Measurements from ENCODE around the gene PAPSS2.
"Not testable (repeated sequence)": the region's sequence is repeated elsewhere in the genome, so short reads cannot be mapped to it uniquely, and the experiment has no call there.

The PAPSS2 gene

GRCh38 chr10:87659571-87660483 lies at the start of gene PAPSS2:
Gene PAPSS2 (plus strand): TSS chr10:87659878. CDS start chr10:87659982, 104 bp downstream.
- DNase-seq: no peak

GRCh38 chr10:87611341-87611740 lies 48.3 kb upstream of the PAPSS2 start:
- not testable (repeated sequence) for DNase-seq

- DNase-seq: no peak
These were observed 47.6 kb upstream of the PAPSS2 start for GRCh38 chr10:87612115-87612514.

- no peak for DNase-seq
These were observed 45.9 kb upstream of the PAPSS2 start for GRCh38 chr10:87613751-87614150.

- no peak for DNase-seq
These were observed 43.8 kb upstream of the PAPSS2 start for GRCh38 chr10:87615856-87616255.

GRCh38 chr10:87617503-87617902 lies 42.2 kb upstream of the PAPSS2 start:
- DNase-seq: no peak

GRCh38 chr10:87618566-87619423 lies 40.9 kb upstream of the PAPSS2 start:
- no peak for DNase-seq

- no peak for DNase-seq
These were observed 40.0 kb upstream of the PAPSS2 start for GRCh38 chr10:87619705-87620104.

GRCh38 chr10:87621440-87621839 lies 38.2 kb upstream of the PAPSS2 start:
- DNase-seq: not testable (repeated sequence)

- DNase-seq: no peak
These were observed 37.2 kb upstream of the PAPSS2 start for GRCh38 chr10:87622314-87623004.

GRCh38 chr10:87623191-87623590 lies 36.5 kb upstream of the PAPSS2 start:
- no peak for DNase-seq

- DNase-seq: no peak
These were observed 34.0 kb upstream of the PAPSS2 start for GRCh38 chr10:87625661-87626060.

- no peak for DNase-seq
These were observed 33.2 kb upstream of the PAPSS2 start for GRCh38 chr10:87626422-87626892.

GRCh38 chr10:87630171-87630570 lies 29.5 kb upstream of the PAPSS2 start:
- no peak for DNase-seq

GRCh38 chr10:87632454-87632853 lies 27.2 kb upstream of the PAPSS2 start:
- no peak for DNase-seq

GRCh38 chr10:87634311-87634710 lies 25.4 kb upstream of the PAPSS2 start:
- no peak for DNase-seq

GRCh38 chr10:87635498-87636312 lies 24.0 kb upstream of the PAPSS2 start:
- no peak for DNase-seq

- DNase-seq: no peak
These were observed 23.3 kb upstream of the PAPSS2 start for GRCh38 chr10:87636313-87636915.

GRCh38 chr10:87639493-87639892 lies 20.2 kb upstream of the PAPSS2 start:
- DNase-seq: no peak

GRCh38 chr10:87640043-87640442 lies 19.6 kb upstream of the PAPSS2 start:
- DNase-seq: no peak

GRCh38 chr10:87642486-87642885 lies 17.2 kb upstream of the PAPSS2 start:
- DNase-seq: no peak

- DNase-seq: no peak
These were observed 16.7 kb upstream of the PAPSS2 start for GRCh38 chr10:87642988-87643387.

Data from NCI-H446 treated with DMSO at 0.1 percent for 48 hours (cell line).